H1 (cell line): ENCODE measurements around the gene PMM2.

Source experiments
- BRCA1 ChIP-seq: IDR thresholded peaks from 2 replicates; pipeline ENCODE4 v1.6.1; 2012; ENCODE audit warnings: low read depth, low read length, improper control_type of control experiment
- EZH2 ChIP-seq: fragments of 200-600 bp; sonication (generic); IDR thresholded peaks from 2 replicates; pipeline ENCODE4 v1.7.1; 2012; ENCODE audit warnings: low read depth, mild to moderate bottlenecking, moderate library complexity, low read length, inconsistent platforms; ENCODE audit not compliant: severe bottlenecking
- GABPA ChIP-seq: IDR thresholded peaks from 2 replicates; pipeline ENCODE4 v1.6.1; 2011; ENCODE audit warnings: mild to moderate bottlenecking, low read length, moderate library complexity, borderline replicate concordance; ENCODE audit not compliant: insufficient read depth
- JUN ChIP-seq: IDR thresholded peaks from 2 replicates; pipeline ENCODE4 v1.6.1; 2011; ENCODE audit warnings: low read depth, mild to moderate bottlenecking, improper control_type of control experiment, low read length
- POLR2A ChIP-seq, 2 experiments: IDR thresholded peaks; 1 replicate in 1 of 2; 2 replicates in 1 of 2; pipeline ENCODE4 v1.6.1; 2011; ENCODE audit warnings: low read depth in 2 of 2, low read length in 2 of 2, mild to moderate bottlenecking in 2 of 2; ENCODE audit errors: control extremely low read depth in 1 of 2
- RFX5 ChIP-seq: IDR thresholded peaks from 2 replicates; pipeline ENCODE4 v1.6.1; 2011; ENCODE audit warnings: low read depth, low read length, improper control_type of control experiment, borderline replicate concordance
- RNF2 ChIP-seq: fragments of 200-900, 300-1000 bp; sonication (generic); IDR thresholded peaks from 2 replicates; pipeline ENCODE4 v1.7.1; 2016; ENCODE audit warnings: borderline replicate concordance, low read depth, mild to moderate bottlenecking, antibody characterized with exemption, low read length; ENCODE audit not compliant: poor library complexity, severe bottlenecking; ENCODE audit errors: missing control alignments
- TF ChIP-seq, protein P1 (sequence below), 3 experiments: IDR thresholded peaks; 1 replicate in 2 of 3; 2 replicates in 1 of 3; pipeline versions ENCODE4 v1.5.1 to v1.6.1; 2011; ENCODE audit warnings: low read length in 3 of 3, mild to moderate bottlenecking in 3 of 3, inconsistent platforms in 2 of 3, low read depth in 1 of 3, moderate library complexity in 1 of 3; ENCODE audit not compliant: insufficient read depth in 1 of 3; ENCODE audit errors: control extremely low read depth in 1 of 3
- TF ChIP-seq, protein P2 (sequence below): IDR thresholded peaks from 2 replicates; pipeline ENCODE4 v1.6.1; 2012; ENCODE audit warnings: inconsistent platforms

DNA sequence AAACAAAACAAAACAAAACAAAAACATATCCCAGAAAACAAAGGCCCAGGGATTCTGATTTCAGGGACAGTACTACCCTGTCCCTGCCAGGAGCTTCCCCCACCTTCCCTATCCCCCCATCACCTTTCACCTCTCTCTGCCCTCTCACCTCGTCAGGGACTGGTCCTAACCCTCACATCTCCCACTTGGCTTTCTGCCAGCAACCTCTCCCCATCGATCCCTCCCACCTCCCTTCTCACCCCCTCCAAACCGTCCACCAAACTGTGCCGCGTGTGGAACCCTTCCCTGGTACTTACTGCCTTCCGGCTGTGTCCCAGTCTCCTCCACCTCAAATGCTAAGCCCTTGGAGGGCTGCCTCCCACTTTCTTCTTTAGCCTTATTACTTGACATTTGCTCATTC, 36.6 kb upstream of the PMM2 start:
- TF ChIP-seq, protein P1, sequence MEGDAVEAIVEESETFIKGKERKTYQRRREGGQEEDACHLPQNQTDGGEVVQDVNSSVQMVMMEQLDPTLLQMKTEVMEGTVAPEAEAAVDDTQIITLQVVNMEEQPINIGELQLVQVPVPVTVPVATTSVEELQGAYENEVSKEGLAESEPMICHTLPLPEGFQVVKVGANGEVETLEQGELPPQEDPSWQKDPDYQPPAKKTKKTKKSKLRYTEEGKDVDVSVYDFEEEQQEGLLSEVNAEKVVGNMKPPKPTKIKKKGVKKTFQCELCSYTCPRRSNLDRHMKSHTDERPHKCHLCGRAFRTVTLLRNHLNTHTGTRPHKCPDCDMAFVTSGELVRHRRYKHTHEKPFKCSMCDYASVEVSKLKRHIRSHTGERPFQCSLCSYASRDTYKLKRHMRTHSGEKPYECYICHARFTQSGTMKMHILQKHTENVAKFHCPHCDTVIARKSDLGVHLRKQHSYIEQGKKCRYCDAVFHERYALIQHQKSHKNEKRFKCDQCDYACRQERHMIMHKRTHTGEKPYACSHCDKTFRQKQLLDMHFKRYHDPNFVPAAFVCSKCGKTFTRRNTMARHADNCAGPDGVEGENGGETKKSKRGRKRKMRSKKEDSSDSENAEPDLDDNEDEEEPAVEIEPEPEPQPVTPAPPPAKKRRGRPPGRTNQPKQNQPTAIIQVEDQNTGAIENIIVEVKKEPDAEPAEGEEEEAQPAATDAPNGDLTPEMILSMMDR (IDR thresholded peaks at IDR 0.05; ENCODE audit: control extremely low read depth in 1 of 3, insufficient read depth in 1 of 3, low read depth in 1 of 3, low read length in 3 of 3) = no peak
- TF ChIP-seq GABPA (no peak), BRCA1 (no peak), JUN (no peak), POLR2A (IDR thresholded peaks at IDR 0.05; ENCODE audit: control extremely low read depth in 1 of 2, low read depth in 2 of 2, low read length in 2 of 2) (no peak), EZH2 (no peak), RFX5 (no peak), RNF2 (no peak)
- TF ChIP-seq, protein P2, sequence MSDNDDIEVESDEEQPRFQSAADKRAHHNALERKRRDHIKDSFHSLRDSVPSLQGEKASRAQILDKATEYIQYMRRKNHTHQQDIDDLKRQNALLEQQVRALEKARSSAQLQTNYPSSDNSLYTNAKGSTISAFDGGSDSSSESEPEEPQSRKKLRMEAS = no peak
